Iris pigment epithelial cell (primary cell): Measurements from ENCODE around the gene CYP11A1.

Source experiments
- DNase-seq: peaks from one replicate; pipeline ENCODE4 v3.0.0-alpha.2; 2011; ENCODE audit warnings: low read depth

The CYP11A1 gene

GRCh38 chr15:74347757-74348250 is 19.6 kb downstream of the CYP11A1 start:
- no peak for DNase-seq

DNA sequence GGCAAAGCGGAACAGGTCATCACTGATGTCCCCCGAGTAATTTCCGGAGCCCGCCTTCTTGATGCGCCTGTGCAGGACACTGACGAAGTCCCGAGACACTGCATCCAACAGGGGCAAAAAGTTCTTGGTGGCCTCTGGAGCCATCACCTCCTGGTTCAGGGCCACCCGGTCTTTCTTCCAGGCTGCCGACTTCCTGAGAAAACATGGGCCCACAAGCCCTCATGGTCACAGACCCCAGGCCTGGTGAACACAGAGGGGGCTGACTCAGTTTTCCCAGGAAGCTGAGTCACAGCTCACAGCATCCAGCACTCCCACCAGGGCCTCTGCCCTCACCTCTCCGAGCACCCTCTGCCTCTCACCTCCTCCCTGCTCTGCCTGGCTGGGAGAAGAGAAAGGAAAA is 22.4 kb downstream of the CYP11A1 start:
- peak; percentile 46 for DNase-seq

DNA sequence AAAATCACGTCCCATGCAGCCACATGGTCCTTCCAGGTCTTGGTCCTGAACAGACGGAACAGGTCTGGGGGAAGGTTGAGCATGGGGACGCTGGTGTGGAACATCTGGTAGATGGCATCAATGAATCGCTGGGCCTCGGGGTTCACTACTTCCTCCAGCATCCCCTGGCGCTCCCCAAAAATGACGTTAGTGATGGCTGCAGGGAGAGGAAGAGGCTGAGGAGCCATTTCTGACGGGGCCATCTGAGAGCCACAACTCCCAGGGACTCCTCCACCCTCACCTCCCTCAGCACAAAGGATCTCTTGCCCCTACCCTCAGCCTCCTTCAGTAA is 23.7 kb downstream of the CYP11A1 start:
- DNase-seq, result no peak

DNA sequence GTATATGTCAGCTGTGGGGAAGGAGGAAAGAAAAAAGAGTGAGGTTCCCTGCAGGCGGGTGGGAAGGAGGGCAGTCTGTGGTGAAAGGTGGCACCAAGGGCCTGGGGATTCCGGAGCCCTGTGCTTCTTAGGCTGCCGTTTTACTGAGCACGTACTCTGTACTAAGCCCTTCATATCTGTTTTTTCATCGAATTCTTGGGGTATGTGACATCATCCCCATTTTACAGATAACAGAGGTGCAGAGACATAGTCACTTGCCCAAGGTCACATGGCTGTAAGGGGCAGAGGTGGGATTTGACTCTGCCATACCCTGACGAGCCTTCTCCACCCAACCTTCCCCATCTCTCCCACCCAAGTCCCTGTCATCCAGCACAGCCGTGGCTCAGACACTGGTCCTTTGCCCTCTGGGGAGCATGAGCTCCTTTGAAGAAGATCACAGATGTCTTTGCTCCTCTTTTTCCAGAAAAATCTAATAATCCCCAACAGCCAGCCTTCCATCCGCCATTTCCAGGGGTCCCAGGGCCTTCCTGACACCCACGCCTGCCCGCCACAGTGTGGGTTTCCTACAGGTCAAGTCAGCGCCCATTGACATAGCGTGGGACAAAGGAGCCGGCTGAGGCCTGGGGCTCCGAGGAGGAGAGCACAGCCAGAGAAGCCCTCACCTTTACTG is 24.2 kb downstream of the CYP11A1 start:
- no peak for DNase-seq

GRCh38 chr15:74340150-74340549 is 27.3 kb downstream of the CYP11A1 start:
- peak; percentile 46 for DNase-seq

DNA sequence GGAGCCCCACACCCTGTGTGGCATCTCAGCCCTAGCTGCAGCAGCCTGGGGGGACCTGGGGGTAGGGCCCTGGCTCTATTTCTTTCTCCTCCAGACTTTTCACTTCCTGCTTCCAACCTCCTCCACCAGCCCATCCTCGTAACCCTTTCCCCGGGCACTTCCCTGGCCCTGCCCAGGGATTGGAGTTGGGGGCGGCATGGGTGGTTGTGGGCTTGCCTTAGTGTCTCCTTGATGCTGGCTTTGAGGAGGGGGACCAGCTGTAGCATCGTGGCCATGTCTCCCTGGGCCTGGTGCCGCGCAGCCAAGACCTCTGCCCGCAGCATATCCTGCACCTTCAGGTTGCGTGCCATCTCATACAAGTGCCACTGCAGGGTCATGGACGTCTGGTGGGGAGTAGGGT is 28.1 kb downstream of the CYP11A1 start:
- no peak for DNase-seq

DNA sequence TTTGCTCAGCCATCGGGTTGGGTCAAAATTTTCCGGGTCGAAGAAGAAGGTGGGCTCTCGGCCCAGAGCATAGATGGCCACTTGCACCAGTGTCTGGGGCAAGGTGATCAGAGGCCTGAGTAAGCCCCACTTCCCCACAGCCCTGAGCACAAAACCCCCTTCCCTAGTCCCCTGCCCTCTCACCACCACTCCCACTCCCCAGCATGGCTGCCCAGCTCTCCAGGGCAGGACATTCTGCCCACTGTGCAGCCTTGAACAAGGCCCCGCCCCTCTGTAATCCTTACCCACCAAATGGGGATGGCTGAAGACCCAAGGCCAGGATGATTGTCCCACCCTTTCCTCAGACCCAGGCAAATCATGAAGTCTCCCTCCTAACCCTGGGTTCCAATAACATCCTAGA is 28.8 kb downstream of the CYP11A1 start:
- no peak for DNase-seq

GRCh38 chr15:74337607-74338211 is 29.7 kb downstream of the CYP11A1 start:
- no peak for DNase-seq

- no peak for DNase-seq
These were observed 30.3 kb downstream of the CYP11A1 start for GRCh38 chr15:74337146-74337545.

DNA sequence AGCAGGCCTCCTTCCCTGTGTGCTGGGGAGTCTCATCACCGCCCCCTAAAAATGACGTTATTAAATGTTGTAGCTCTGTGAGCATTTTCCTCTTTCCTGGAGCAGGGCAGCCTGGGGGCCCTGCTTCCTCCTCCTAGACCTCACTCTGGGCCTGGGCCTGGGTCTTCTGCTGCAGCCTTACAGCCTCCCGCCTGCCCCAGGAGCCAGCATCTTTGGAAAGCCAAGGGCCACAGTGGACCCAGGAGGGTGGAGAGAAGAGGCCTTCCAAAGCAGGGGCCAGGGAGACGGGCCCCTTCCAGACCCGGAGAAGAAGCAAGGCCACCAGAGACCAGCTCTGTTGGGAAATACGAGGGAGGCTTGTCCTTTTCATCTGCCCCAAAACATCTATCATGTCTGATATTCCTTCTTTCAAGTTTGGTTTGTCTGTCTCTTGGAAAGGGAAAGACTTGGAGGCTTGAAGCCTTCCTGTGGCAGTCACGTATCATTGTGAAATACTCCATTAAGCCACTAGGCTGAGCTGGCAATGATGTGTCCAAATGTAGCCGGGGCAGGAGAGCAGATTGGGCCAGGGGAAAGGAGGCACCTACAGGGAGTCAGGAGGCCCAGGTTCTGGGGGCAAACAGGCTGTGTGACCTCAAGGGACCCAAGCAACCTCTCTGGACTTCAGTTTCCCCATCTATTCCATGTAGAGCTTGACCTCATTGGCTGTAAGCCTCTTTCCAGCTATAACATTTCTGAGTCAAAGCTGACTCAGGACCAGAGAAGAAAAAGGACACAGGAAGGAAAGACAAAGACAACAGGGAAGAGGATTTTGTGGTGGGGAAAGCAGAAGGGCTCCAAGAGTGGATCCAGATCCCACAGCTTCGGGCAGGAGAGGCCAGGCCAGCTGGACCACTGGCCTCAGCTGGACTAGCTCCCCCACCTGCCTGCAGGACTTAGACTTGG is 31.1 kb downstream of the CYP11A1 start:
- DNase-seq, result no peak

- DNase-seq, result no peak
These were observed 32.0 kb downstream of the CYP11A1 start for GRCh38 chr15:74335396-74335795.

GRCh38 chr15:74334127-74334526 is 33.3 kb downstream of the CYP11A1 start:
- DNase-seq, result no peak

DNA sequence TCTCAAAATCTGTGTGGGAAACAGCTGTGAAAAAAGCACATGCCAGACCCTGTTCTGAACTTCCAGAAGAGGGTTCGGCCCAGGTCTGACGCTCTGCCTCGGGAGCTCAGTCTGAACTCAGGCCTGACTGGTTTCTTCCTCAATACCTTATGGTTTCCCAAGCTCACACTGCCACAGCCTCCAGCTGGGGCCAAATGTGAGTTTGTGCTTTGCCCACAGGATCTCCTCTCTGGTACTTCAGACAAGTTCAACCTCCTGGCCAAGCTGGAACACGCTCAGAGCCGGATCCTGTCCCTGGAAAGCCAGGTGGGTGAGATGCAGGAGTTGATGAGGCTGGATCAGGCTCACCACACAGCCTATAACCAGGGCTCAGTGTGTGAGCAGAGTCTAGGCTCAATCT is 33.8 kb downstream of the CYP11A1 start:
- no peak for DNase-seq

DNA sequence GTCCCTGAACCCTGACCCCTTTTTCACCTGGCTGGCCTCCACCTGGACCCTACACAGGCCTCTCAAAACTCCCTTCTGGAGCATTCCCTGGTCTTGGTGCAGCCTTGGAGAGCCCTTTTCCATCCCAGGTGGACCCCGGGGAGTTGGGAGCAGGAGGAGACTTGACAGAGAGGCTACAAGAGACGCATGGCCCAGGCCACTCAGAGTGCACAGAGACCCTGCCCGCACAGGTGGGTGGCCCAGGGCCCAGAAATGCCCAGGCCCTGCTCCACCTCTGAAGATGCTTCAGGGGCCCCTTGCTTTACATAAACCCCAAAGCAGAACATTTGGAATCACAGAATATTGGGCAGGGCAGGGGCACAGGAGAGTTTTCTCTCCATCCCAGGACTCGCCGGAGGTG is 34.4 kb downstream of the CYP11A1 start:
- DNase-seq, result no peak

- DNase-seq, result no peak
These were observed 34.8 kb downstream of the CYP11A1 start for GRCh38 chr15:74332611-74333010.

- DNase-seq, result no peak
These were observed 35.4 kb downstream of the CYP11A1 start for GRCh38 chr15:74332011-74332410.

GRCh38 chr15:74330861-74331408 is 36.5 kb downstream of the CYP11A1 start:
- no peak for DNase-seq

- no peak for DNase-seq
These were observed 39.0 kb downstream of the CYP11A1 start for GRCh38 chr15:74328331-74329056.

- DNase-seq, result no peak
These were observed 39.7 kb downstream of the CYP11A1 start for GRCh38 chr15:74327756-74328155.

DNA sequence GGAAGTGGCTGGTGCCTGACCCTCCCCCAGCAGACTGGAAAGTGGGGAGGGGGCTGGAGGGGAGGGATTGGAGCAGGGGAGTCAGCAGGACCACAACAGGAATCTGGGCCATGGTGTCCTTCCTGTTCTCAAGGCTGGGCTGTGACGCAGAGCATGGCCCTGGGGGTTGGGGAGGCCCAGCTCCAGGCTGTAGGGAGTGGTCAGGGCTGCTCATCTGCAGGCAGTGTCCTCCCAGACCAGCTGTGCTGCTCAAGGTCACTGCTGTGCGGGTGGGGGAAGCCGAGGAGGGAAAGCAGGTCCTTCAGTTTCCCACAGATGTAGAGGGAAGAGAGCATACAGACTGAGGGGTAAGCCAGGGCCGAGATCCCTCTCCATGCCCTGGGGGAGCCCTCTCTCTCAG is 40.7 kb downstream of the CYP11A1 start:
- peak; percentile 54 for DNase-seq

DNA sequence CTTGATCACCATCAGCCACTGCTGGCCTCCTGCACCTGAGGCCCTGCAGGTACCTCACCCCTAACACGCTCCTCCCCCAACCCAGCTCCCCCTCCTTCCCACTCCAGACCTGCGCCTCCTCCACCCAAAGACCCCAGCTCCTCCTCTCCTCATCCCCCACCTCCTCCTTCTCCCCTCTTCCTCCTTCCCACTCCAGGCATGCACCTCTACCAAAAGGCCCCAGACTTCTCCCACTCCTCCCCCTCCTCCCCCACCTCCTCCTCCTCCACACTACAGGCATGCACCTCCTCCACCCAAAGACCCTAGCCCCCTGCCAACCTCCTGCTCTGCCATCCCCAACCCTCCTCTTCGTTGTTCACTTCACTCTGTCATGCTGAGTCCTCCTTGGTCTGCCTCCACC is 42.7 kb downstream of the CYP11A1 start:
- DNase-seq, result no peak
